ENCODE measurements around the gene TMEM94.

TMEM94 gene

DNA sequence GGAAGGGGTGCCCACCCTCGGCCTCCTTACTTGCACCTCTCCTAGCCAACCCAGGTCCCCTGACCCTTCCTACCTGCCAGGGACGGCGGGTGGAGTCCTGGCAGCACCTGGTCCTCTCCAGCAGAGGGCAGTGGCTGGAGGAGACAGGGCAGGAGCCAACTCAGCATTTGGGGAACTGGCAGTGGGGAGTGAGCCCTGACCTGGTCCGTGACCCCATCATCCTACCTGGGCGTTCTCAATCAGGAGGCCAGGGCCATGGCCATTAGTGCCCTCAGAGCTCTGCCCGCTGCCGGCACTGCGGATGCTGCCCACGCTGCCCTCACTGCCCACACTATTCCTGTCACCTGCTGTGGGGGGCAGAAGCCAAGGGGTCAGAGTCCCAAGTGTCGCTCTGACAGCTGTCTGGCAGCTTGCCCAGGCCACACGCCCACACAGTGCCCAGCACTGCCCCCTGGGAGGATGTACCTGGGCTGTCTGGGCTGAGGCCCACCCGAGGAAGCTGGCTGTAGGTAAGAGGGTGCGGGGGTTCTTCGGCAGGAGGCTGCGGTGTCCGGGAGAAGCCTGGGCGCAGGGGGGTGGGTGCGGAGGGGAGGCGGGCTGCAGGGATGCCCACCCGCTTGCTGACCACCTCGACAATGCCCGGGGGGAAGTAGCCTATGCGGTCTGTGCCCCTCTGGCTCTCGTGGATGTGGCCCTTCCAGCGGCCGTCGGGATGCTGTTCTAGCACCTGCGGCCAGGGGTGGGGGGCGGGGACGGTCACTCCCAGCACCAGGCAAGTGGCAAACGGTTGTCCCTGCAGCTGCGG is 48.1 kb downstream of the TMEM94 start:
- in situ Hi-C loops (cut with HindIII; ENCODE audit: low pct_unique_long_range_greater_than_20kb, low sequenced_read_pairs), result no loop called here
- peak; percentile 65 to 92 for DNase-seq (ENCODE audit: low read depth in 1 of 2, low spot score in 1 of 2)
- TF ChIP-seq JUND (IDR thresholded peaks at IDR 0.05; ENCODE audit: low read depth), result no peak

DNA sequence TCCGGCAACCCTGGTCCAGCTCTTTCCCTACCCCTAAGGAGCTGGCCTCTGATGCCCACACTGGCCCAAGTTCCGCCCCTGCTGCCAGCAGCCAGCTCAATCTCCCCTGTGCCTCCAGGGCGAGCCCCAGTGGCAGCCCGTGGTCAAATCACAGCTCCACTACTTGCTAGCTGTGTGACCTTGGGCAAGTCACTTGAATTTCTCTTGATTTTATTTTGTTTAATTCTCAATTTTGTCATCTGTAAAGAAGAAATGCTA is 48.6 kb downstream of the TMEM94 start:
- DNase-seq (ENCODE audit: low read depth in 1 of 2, low spot score in 1 of 2), result no peak
- TF ChIP-seq JUND (IDR thresholded peaks at IDR 0.05; ENCODE audit: low read depth), result no peak
- in situ Hi-C loops (cut with HindIII; ENCODE audit: low pct_unique_long_range_greater_than_20kb, low sequenced_read_pairs), result no loop called here

GRCh38 chr17:75505640-75506039 is 49.2 kb downstream of the TMEM94 start:
- no peak for TF ChIP-seq JUND (IDR thresholded peaks at IDR 0.05; ENCODE audit: low read depth)
- no peak for DNase-seq (ENCODE audit: low read depth in 1 of 2, low spot score in 1 of 2)
- in situ Hi-C loops (cut with HindIII; ENCODE audit: low pct_unique_long_range_greater_than_20kb, low sequenced_read_pairs), result no loop called here

- in situ Hi-C loops (cut with HindIII; ENCODE audit: low pct_unique_long_range_greater_than_20kb, low sequenced_read_pairs), result no loop called here
- DNase-seq (ENCODE audit: low read depth in 1 of 2, low spot score in 1 of 2), result no peak
- no peak for TF ChIP-seq JUND (IDR thresholded peaks at IDR 0.05; ENCODE audit: low read depth)
These were observed 49.7 kb downstream of the TMEM94 start for GRCh38 chr17:75506134-75506533.

DNA sequence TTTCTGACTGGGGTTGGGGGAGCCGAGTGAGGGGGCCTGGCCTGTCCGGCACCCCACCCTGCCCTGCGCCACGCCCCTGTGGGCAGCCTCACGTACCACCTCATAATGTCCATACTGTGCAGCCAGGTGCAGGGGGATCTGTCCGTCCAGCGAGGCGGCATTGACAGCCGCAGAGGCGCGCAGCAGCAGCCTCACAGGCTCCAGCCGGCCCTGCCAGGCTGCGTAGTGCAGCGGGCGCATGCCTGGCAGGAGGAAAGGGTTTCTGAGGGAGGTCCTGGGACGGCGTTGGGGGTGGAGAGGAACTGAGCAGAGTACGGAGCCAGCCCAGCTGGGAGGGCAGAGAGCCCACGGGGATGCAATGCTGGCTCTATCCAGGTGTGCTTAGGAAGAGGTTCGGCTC is 50.5 kb downstream of the TMEM94 start:
- no peak for DNase-seq (ENCODE audit: low read depth in 1 of 2, low spot score in 1 of 2)
- TF ChIP-seq JUND (IDR thresholded peaks at IDR 0.05; ENCODE audit: low read depth), result no peak
- in situ Hi-C loops (cut with HindIII; ENCODE audit: low pct_unique_long_range_greater_than_20kb, low sequenced_read_pairs), result no loop called here

- TF ChIP-seq JUND (IDR thresholded peaks at IDR 0.05; ENCODE audit: low read depth), result no peak
- no peak for DNase-seq (ENCODE audit: low read depth in 1 of 2, low spot score in 1 of 2)
- in situ Hi-C loops (cut with HindIII; ENCODE audit: low pct_unique_long_range_greater_than_20kb, low sequenced_read_pairs), result no loop called here
These were observed 51.6 kb downstream of the TMEM94 start for GRCh38 chr17:75507733-75508719.

DNA sequence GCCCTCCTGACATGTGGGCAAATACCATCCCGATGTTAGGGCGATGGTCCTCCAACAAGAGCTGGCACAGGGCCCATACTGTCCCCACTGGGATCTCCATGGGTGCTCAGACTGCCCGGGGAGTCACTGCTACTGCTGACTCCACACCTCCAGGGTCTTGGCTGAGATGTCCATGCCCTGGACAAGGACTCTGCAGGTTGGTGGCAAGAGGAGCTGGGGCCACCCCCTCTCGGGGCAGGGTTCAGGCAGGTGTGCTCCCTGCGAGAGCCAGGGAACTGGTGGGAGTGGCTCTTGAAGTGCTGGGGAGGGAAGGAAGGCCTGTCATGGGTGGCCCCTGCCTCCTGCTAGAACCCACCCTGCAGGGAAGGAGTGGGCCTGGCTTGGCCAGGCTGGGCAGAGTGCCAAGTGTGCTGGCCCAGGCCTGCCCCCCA is 52.5 kb downstream of the TMEM94 start:
- no peak for TF ChIP-seq JUND (IDR thresholded peaks at IDR 0.05; ENCODE audit: low read depth)
- DNase-seq (ENCODE audit: low read depth in 1 of 2, low spot score in 1 of 2), result no peak
- in situ Hi-C loops (cut with HindIII; ENCODE audit: low pct_unique_long_range_greater_than_20kb, low sequenced_read_pairs), result no loop called here

DNA sequence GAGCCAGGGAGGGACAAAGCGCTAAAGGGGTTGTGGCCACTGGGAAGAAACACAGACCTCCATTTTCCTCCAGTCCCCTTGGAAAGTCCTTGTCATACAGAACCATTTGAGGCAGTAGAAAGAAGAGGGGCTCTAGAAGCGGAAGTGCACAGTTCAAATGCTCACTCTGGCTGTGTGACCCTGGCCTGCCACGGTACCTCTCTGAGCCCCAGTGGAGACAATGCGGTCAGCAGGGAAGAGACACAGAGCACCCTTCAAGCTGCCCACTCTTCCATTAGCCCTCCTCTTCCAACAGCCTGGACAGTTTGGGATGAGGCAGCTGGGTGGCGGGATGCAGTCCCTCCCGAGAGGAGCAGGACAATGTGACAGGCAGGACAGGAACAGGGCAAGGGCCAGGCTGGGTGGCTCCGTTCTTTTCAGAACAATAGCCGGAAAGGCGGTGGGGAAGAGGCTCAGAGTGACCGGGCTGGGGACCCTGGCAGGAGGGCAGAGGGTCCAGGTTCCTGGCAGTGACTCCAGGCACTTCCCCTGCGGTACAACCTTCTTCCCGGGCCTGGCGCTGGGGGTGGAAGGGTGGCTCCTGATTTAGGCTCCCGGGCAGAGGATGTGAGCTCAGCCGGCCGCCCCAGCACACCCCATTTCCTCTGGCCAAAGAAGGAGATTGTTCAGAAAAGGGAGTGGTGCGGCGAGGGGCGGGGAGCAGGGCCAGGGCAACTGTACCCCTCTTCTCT is 53.3 kb downstream of the TMEM94 start:
- in situ Hi-C loops (cut with HindIII; ENCODE audit: low pct_unique_long_range_greater_than_20kb, low sequenced_read_pairs), result no loop called here
- no peak for TF ChIP-seq JUND (IDR thresholded peaks at IDR 0.05; ENCODE audit: low read depth)
- DNase-seq (ENCODE audit: low read depth in 1 of 2, low spot score in 1 of 2), result no peak

GRCh38 chr17:75511270-75511609 is 54.8 kb downstream of the TMEM94 start:
- no peak for TF ChIP-seq JUND (IDR thresholded peaks at IDR 0.05; ENCODE audit: low read depth)
- in situ Hi-C loops (cut with HindIII; ENCODE audit: low pct_unique_long_range_greater_than_20kb, low sequenced_read_pairs), result no loop called here
- no peak for DNase-seq (ENCODE audit: low read depth in 1 of 2, low spot score in 1 of 2)

- TF ChIP-seq JUND (IDR thresholded peaks at IDR 0.05; ENCODE audit: low read depth), result no peak
- peak in 1 of 2 experiments; percentile 25 for DNase-seq (ENCODE audit: low read depth in 1 of 2, low spot score in 1 of 2)
- in situ Hi-C loops (cut with HindIII; ENCODE audit: low pct_unique_long_range_greater_than_20kb, low sequenced_read_pairs), result no loop called here
These were observed 55.5 kb downstream of the TMEM94 start for GRCh38 chr17:75511610-75512575.

DNA sequence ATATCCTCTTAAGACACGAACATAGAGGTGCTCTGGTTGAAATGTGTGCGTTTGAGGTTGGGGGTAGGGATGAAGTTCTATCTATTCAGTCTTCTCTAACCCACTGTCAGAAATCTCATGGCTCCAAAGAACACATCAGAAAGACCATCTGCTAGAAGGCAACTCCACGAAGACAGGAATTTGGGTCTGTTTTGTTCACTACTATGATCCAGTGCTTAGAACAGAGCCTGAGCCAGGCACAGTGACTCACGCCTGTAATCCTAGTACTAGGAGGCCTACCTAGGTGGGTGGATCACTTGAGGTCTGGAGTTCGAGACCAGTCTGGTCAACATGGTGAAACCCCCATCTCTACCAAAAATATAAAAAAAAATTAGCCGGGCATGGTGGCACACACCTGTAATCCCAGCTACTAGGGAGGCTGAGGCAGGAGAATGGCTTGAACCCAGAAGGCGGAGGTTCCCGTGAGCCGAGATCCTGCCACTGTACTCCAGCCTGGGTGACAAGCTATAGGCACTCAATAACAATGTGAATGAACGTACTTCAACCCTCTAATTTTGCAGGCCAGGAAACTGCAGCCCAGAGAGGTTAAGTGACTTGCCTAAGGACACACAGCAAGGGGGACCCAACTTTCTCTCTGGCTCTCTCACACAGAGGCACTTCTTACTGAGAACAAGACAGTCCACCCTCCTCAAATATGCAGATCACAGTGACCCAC is 56.6 kb downstream of the TMEM94 start:
- DNase-seq (ENCODE audit: low read depth in 1 of 2, low spot score in 1 of 2), result no peak
- TF ChIP-seq JUND (IDR thresholded peaks at IDR 0.05; ENCODE audit: low read depth), result no peak
- in situ Hi-C loops (cut with HindIII; ENCODE audit: low pct_unique_long_range_greater_than_20kb, low sequenced_read_pairs), result no loop called here
